Measurements from ENCODE around the gene CFAP70.
A peak's percentile ranks its signal among the peaks of the same experiment; 100 is the strongest.

The CFAP70 gene

DNA sequence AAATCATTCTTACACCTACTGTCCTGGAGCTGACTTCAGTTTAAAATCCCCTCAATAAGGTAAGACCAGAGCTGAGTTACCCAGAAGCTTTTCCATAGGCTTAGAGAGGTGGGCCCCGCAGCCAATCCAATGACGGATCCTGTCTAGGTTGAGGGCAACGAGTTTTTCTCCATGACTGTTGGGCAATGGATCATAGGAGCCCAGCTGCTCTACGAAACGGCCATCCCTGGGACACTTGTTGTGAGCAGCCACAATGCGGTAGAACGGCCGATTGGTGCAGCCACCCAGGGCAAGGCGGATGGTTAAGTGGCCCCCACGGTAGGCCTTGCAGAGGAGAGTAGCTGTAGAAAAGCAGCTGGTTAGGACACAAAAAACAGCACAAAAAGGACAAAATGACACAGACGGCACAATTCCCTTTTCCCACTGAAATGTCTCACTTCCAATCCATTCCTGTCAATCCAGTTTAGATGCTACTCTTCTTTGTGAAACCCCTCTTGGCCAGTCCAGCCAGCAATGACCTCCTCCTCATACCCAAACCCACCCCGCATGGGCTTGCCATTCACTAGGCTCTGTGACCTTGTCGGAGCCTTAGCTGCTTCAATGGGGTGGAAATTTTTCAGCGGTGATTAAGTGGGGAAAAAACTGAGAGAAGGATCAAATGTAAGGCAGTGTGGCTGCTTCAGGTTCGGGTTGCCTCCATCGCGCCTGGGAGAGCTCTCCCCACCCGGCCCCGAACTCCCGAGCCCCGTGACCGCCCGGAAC is 106.8 kb downstream of the CFAP70 start:
- DNase-seq = no peak

DNA sequence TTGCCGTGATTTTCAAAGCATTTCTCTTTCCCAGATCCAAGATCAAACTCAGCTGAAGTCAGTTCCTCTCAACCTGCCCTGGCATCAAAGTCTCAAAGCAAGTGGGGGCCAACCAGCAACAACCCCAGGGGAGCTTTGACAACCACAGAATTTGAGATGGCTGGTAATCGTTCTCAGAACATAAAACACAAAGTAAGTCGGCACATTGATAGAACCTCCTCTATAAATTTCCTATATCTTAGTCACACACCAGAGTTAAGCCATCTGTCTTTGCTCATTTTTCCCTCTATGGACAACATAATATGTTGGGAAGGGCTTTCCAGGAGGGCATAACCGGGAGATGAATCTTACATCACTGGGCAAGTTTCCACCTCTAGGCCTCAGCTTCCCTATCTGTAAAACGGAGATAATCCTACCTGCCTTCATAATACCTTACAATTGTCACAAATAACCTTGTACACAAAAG is 110.4 kb downstream of the CFAP70 start:
- DNase-seq = no peak

DNA sequence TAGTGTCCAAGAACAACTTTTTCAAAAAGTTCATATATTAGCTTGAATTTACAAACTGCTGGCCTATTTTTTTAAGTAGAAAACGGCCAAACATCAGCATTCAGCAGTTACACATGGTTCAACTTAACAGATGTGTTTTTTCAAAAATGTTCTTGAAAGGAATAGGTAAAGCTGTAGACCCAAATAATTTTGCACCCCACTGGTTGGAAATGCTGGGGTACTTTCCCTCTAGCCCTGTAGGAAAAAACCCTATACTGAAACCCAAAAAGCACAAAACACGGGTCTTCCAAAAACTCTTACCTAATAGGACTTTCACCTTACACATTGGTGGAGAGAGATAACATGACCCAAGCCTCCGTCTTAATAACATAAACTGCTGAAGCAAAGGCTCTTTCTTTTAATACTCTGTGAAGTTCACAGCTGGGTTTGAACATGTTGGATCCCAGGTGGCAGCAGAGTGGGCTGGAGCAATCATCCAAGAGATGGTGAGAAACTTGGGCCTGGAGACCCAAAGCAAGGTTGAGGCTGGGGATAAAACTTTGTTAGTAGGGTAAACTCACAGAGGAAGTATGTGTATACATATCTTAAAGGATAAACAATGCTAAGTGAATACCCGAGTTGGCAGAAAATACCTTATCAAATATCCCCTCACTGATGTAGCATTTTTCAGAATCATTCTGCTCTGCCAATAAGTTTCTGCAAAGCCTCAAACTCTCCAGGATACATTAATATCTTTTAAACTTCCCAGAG is 111.0 kb downstream of the CFAP70 start:
- DNase-seq = no peak

DNA sequence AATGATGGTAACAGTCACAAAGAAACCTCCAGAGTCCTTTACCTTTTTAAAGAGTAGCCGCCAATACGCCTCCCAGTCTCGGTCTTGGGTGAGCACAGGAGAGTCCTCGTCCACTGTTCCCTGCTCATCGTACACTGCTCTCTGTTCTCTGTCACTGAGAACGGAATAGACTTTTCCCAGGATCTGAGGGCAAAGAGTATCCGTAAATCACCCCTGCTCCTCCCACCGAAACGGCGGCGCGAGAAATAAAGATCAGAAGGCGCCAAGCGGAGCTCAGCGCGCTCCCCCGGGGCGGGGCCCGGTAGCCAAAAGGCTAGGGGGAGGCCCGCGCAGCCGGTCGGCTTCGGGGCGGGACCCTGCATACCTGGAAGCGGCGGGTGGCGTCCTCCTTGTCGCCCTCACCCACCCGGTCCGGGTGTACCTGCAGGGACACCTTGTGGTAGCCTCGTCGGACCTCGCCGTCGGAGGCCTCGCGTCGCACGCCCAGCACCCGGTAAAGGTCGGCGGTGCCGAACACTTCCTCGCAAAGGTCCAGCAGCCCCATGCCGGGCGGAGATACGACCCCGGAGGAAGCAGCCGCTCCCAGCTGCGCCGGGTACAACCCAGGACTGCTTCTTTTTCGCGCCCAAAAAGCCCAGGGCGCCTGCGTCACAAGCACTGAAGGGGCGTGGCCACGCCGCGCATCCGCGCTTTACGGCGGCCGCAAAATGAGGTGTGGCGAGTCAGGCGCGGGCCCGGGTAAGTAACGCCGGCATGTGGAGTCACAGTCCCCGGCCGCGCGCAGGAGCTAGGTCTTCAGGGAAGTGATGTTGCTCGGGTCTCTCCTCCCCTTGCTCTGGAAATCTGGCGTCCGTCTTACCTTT is 111.8 kb downstream of the CFAP70 start, which contains the start of gene DNAJC9:
DNAJC9 (minus strand) TSS at position 610 of the 863 bp plus-strand sequence; CDS start at position 544, 66 bp downstream.
- DNase-seq = peak; percentile 97

DNA sequence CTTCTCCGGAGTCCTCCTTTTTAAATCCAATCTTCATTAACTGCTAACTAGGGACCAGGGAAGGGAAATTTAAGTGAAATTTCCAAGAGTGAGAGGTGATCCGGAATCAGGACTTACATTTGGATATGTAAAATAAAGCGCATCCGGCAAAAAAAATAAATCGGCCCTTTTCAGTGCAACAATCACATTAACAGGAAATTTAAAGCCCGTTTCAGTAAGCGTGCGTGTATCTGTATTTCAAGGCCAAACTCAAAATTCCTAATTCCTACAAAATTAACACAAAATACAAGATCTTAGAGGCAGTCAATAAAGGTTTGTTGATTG is 112.4 kb downstream of the CFAP70 start:
- DNase-seq = no peak

DNA sequence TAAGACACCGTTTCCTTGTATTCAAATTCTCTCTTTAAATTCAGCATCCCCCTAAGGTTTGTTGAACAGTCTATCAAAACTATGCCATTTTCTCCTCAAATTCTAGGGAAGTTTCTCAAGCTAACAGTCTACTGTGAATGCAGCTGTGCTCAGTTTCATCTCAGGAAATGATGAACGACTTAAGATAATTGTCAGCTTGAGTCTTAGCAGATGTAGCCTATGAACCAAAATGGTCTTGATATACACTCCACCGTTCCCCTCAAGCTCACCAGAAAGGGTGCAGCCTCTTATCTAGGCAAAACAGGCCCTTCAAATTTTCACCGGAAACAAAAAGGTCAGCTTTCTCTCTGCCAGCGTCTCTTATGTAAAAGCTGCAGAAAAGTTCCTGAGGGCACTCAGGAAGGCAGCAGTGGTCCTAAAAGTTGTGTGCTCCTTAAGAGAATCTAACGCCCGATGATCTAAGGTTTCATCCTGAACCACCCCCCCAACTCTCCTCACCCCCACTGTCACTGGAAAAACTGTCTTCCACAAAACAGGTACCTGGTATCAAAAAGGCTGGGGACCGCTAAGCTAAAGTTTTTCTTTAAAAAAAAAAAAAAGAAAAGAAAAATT is 113.7 kb downstream of the CFAP70 start:
- DNase-seq = no peak

DNA sequence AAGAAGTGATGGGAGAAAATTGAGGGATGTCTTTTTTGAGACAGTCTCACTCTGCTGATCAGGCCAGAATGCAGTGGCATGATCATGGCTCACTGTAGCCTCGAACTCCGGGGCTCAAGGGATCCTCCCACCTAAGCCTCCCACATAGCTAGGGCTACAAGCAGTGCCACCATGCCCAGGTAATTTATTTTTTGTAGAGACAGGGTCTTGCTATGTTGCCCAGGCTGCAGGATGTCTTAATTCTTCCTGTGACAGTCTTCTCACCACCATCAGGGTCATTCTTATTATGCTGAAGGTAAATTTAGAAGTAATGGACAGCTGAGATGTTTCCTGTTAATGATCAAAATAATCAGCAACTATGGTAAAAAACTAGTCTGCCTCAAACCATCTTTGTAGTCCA is 118.8 kb downstream of the CFAP70 start:
- no peak for DNase-seq

DNA sequence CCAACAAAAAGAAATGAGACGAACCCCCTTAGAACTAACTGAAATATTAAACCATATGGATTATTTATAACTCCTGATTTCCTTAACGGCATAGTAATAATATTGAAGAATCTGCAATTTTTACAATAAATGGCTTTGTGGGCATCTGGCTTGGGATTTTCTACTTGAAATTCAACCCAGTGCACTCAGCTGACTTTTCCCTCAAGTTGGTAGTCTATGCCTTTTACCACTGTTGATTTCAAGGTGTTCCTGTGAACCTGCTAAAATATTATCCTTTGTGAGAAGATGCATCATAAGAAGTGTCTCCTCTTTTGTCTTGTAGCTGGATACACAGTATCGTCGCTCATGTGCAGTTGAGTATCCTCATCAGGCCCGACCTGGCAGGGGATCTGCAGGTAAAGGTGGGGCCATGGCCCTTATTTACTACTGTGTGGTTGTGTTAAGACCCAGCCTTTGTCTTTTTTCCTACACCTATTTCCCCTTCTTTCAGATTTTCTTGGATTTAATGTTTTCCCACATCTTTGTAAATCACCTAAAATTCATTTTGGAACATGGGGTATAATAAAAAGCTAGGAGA is 119.6 kb downstream of the CFAP70 start:
- DNase-seq = no peak

DNA sequence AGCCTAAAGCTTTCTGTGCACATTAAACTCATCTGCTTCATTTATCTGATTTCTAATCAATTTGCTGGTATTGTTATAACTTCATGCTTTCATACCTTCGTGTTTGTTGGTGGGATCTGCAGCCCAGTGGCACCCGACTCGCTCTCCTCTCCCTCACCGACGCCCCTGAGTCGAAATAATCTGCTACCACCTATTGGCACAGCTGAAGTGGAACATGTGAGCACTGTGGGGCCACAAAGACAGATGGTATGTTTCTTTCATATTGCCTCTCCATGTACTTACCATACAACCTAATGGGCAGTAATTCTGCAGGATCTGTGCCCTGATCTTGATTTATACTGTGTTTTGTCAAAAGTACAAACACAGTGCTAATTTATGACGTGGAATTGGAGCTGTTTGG is 124.0 kb downstream of the CFAP70 start:
- no peak for DNase-seq

DNA sequence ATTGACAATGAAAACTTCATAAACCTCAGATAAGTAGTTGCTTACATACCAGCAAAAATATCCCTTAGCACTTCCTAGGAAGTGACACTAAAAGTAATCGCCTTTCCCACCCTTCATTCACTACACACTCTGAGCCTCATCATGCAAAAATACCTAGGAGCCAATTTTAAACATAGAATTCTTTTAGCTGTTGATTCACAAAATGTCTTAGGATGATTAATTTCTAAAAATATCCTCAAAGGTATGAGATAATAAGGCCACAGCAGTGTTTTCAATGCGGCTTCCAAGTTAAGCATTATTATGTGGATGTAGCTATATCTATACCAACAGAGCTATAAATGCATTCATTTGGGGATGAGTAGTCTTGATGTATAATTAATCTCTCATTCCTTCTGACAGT is 124.8 kb downstream of the CFAP70 start:
- DNase-seq = no peak

DNA sequence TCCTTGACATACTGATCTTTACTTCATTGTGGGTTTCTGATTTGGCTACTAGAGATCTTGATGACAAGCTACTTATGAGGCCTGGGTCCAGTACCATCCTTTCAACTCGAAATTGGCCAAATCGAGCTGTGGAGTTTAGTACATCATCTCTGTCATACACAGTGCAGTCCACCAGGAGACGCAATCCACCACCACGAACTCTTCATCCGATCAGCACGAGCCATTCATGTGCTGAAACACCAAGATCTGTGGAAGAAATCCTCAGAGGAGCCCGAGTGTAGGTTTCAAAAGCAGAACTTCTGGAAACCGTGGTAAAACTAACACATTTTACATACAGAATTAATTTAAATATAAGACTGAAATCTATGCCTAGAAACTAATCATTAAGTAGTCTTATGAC is 125.8 kb downstream of the CFAP70 start:
- no peak for DNase-seq

DNA sequence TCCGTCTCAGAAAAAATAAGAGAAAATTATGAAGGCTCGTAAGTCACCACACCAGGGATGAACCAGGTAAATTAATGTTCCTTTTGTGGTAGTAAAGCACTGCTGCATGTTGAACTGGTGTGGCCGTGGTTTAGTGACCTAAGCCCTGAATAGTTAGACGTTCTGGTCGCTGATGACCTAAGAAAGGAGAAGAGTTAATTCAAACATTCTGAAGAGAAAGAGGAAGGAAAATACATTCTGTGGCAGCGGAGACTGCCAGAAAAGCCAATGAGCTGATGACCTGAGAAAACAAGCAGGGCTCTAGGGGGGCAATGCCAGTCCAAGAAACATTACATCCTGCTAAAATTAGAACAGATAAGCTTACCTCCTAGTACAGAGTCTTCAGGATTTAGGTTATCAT is 129.1 kb downstream of the CFAP70 start:
- peak; percentile 67 for DNase-seq

DNA sequence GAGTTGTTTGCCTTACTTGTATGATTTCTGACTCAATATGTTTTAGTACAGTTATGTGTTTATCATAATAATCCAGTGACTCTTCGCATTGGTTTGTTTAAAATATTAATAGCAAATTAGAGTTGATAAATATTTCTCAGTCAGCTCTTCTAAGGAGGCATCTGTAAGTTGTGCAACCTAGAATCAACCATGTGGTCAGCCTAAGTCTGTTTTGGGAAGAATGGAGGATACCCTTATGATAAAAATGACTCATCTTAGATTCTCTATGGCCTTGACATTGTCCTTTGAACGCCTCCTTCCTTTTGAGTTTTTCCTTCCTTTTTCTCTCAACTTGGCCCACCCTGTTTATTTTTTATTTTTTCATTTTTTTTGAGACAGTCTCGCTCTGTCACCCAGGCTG is 130.4 kb downstream of the CFAP70 start:
- DNase-seq = peak; percentile 66

DNA sequence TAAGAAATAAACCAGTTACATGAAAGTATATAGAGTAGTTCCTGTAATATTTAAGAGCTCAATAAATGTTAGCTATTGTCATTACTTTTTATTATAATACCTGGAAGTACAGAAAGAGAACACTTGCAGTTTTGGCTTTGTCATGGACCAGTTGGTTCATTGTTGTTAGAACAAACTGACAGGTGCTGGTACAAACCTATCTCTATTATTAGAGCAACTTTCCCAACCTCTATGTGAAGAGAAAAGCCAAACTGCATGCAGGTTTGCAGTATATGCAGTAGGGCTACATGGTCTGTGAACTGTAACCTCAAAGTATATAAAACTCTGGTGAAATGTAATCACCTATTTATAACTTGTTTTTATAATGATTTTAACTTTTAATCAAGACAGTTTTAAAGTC is 132.0 kb downstream of the CFAP70 start:
- no peak for DNase-seq

DNA sequence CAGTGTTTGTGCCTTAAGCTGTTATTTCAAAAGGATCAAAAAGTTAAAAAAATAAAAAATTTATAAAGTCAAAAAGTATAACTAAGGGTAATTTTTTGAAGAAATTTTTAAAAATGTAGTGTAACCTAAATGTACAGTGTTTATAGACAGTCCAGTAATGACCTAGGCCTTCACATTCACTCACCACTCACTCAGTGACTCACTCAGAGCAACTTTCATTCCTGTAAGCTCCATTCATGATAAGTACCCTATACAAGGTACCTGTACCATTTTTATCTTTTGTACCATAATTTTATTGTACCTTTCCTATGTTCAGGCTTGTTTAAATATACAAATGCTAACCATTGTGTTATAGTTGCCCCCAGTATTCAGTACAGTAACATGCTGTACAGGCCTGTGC is 133.1 kb downstream of the CFAP70 start:
- no peak for DNase-seq

DNA sequence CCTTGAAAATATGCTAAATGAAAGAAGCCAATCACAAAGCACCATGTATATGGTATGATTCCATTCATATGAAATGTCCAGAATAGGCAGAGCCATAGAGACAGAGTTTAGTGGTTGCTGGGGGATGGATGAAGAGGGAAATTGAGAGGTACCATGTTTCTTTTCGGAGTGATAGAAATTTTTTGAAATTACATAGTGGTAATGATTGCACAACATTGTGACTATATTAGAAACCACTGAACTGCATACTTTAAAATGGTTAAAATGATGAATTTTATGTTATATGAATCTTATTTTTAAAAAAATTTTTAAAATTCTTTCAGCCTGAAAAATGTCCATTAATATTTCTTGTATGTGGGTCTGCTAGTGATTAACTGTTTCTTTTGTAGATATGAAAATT is 137.7 kb downstream of the CFAP70 start:
- no peak for DNase-seq

DNA sequence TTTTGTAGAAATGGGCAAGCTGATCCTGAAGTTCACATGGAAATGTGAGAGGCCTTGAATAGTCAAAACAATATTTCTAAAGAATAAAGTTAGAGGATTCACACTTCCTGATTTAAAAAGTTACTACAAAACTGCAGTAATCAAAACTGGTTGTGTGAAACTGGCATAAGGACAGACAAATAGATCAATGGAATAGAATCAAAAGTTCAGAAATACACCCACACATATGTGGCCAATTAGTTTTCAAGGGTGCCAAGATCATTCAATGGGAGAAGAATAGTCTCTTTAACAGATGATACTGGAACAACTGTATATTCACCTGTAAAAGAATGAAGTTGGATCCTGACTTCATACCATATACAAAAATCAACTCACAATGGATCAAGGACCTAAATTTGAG is 139.3 kb downstream of the CFAP70 start:
- DNase-seq = no peak

DNA sequence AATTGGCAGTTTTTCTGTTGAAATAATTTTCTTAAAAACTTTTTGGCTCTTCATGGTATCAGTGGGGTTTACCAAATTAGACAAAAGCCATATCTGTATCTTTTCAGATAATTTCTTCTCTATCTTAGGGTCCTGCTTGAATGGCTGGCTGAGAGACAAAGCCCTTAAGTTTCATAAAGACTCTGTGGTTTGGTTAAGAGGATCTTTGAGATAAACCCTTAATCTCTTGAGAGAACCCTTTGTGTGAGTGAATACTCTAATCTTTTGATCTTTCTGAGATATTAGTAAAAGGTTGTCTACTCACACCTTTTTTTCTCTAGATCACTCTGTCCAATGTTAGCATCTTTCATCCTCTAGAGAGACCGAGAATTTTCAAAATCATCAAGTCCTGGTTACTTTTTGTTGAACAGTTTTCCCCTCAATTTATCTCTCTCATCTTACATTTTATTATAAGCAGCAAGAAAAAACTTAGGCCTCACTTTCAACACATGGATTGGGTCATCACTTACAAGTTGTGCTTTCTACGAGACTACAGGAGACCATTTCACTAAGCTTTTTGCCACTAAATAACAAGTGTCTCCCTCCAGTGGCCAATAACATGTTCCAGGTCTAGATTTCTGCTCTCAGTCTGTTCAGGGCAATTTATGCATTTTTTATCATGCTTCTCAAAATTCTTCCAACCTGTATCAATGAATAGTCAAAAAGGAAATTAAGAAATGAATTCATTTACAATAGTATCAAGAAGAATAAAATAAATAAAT is 140.1 kb downstream of the CFAP70 start:
- DNase-seq = peak; percentile 26

DNA sequence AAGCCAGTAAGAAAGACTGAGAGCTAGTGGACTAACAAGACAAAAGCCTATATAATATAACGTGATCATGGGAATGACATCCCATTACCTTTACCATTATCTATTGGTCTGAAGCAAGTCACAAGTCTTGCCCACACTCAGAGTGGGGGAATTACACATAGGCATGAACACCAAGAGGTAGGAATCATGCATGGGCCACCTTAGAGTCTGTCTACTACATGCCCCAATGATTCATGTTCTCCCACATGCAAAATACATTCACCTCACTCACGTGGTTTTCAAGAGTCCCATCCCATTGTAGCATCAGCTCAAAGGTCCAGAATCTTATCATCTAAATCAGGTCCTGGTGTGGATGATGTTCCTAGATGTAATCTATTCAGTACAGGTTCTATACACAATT is 141.0 kb downstream of the CFAP70 start:
- DNase-seq = no peak

DNA sequence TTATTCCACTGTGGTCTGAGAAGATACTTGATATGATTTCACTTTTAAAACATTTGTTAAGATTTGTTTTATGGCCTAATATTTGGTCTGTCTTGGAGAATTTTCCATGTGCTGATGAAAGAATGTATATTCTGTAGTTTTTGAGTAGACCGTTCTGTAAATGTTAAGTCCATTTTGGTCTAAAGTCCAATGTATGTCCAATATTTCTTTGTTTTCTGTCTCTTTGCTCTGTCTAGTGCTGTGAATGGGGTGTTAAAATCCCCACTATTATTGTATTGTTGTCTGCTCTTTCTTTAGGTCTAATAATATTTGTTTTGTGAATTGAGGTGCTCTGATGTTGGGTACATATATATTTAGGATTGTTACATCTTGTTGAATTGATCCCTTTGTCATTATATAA is 142.9 kb downstream of the CFAP70 start:
- DNase-seq = no peak

DNA sequence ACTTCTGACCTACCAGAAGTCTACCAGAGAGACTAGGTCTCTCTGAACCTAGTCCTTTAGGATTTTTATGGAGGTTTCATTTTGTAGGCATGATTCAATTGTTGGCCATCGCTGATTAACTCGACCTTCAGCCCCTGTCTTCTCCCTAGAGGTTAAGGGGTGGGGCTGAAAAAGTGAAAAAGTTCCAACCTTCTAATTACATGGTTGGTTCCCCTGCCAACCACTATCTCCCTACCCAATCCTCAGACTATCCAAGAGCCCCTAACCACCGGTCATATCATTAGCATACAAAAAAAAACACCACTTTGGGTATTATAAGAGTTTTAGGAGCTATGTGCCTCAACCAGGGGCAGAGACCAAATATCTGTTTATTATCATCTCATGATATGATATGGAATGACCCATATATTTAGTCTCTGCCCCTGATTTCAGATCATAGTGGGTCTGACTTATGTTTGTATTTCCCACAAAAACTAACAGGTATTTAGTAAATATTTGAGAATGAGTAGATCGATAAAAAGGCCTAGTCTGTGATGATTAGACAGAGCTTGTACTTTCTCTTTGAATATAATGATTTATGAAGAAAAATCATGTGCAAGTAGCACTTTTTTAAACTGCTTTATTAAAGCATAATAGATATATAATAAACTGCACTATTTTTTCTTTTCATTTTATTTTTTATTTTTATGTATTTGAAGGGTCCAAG is 147.4 kb downstream of the CFAP70 start:
- no peak for DNase-seq
